SU-DHL-6 (cell line): ENCODE data around the gene CD80.

Experiments used
- H2AFZ ChIP-seq: fragments of 200-600 bp; sonication (generic); 2 replicates; pipeline ENCODE4 v1.6.1; 2014; ENCODE audit warnings: low read depth, mild to moderate bottlenecking, moderate library complexity, mixed read lengths, antibody characterized with exemption, low read length; ENCODE audit not compliant: severe bottlenecking
- H3F3A ChIP-seq: fragments of 200-600 bp; shearing (Covaris generic); 2 replicates; pipeline ENCODE4 v1.6.0; 2016; ENCODE audit warnings: antibody characterized with exemption, mild to moderate bottlenecking; ENCODE audit not compliant: insufficient read depth
- H3K27ac ChIP-seq: fragments of 200-600 bp; sonication (generic); 2 replicates; pipeline ENCODE4 v1.5.1; 2016; ENCODE audit warnings: low read depth, mild to moderate bottlenecking, low read length, moderate library complexity, mixed read lengths
- H3K27me3 ChIP-seq: fragments of 200-600 bp; sonication (generic), shearing (Covaris generic); 2 replicates; pipeline ENCODE4 v1.6.0; 2014; ENCODE audit warnings: mild to moderate bottlenecking, low read length
- H3K36me3 ChIP-seq: fragments of 200-600 bp; sonication (generic); 2 replicates; pipeline ENCODE4 v1.6.1; 2014; ENCODE audit warnings: mild to moderate bottlenecking, low read length, mixed read lengths
- H3K4me2 ChIP-seq: fragments of 300-600, 200-600 bp; shearing (Covaris generic), sonication (generic); 2 replicates; pipeline ENCODE4 v1.6.0; 2014; ENCODE audit warnings: low read length, low read depth, mild to moderate bottlenecking; ENCODE audit not compliant: poor library complexity, severe bottlenecking
- H3K4me3 ChIP-seq: fragments of 200-600 bp; sonication (generic); 2 replicates; pipeline ENCODE4 v1.5.1; 2014; ENCODE audit warnings: antibody characterized with exemption, low read length, mild to moderate bottlenecking, mixed read lengths; ENCODE audit not compliant: insufficient read depth, poor library complexity, severe bottlenecking
- H3K79me2 ChIP-seq: fragments of 200-600 bp; sonication (generic); 2 replicates; pipeline ENCODE4 v1.6.1; 2014; ENCODE audit warnings: mild to moderate bottlenecking, low read length, moderate library complexity; ENCODE audit not compliant: insufficient read depth
- H3K9ac ChIP-seq: fragments of 200-600 bp; sonication (generic); 2 replicates; pipeline ENCODE4 v1.7.0; 2014; ENCODE audit warnings: mild to moderate bottlenecking, low read length
- H3K9me2 ChIP-seq: fragments of 200-600 bp; sonication (generic); replicated peaks from 2 replicates; pipeline ENCODE4 v1.6.1; 2014; ENCODE audit warnings: low read length; ENCODE audit not compliant: insufficient read depth
- H3K9me3 ChIP-seq: fragments of 200-600 bp; sonication (generic); 2 replicates; pipeline ENCODE4 v1.6.1; 2014; ENCODE audit warnings: low read length, mixed read lengths; ENCODE audit not compliant: insufficient read depth
- H4K20me1 ChIP-seq: fragments of 200-600 bp; sonication (generic); 2 replicates; pipeline ENCODE4 v1.6.1; 2014; ENCODE audit warnings: low read depth, mild to moderate bottlenecking, antibody characterized with exemption, low read length, moderate library complexity, mixed read lengths
- EZH2phosphoT487 ChIP-seq: fragments of 200-600 bp; sonication (generic), shearing (Covaris generic); conservative IDR thresholded peaks from 2 replicates; pipeline ENCODE4 v1.6.1; 2018; ENCODE audit warnings: mild to moderate bottlenecking, antibody characterized with exemption, low read length, moderate library complexity, mixed read lengths
- TF ChIP-seq, protein P1 (sequence below): fragments of 200-600 bp; sonication (generic); IDR thresholded peaks from one replicate; pipeline ENCODE4 v1.5.1; 2017; ENCODE audit warnings: antibody characterized with exemption, mild to moderate bottlenecking, low read length, moderate library complexity; ENCODE audit not compliant: insufficient read depth, poor library complexity, severe bottlenecking

CD80 gene, protein sequence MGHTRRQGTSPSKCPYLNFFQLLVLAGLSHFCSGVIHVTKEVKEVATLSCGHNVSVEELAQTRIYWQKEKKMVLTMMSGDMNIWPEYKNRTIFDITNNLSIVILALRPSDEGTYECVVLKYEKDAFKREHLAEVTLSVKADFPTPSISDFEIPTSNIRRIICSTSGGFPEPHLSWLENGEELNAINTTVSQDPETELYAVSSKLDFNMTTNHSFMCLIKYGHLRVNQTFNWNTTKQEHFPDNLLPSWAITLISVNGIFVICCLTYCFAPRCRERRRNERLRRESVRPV

GRCh38 chr3:119559441-119559963 is at the start of gene CD80:
CD80 (minus strand) TSS chr3:119559614; CDS start chr3:119557728, 1,886 bp downstream.
- H3K79me2 ChIP-seq: peaks cover 58% of the 10 kb centered on the region
- no peaks in the 10 kb centered on the region for H3K27me3 ChIP-seq
- H3K4me3 ChIP-seq: peak within 1 kb of the TSS; percentile 62
- H3K9me3 ChIP-seq: no peaks in the 10 kb centered on the region
- H3K27ac ChIP-seq: peak within 1 kb of the TSS; percentile 96
- no peaks in the 10 kb centered on the region for H4K20me1 ChIP-seq
- H3K9me2 ChIP-seq: no peaks in the 10 kb centered on the region
- peak within 1 kb of the TSS; percentile 77 for H3K9ac ChIP-seq
- peaks cover 15% of the 10 kb centered on the region for H3K36me3 ChIP-seq
- H3F3A ChIP-seq: peaks cover 35% of the 10 kb centered on the region
- H2AFZ ChIP-seq: peak within 1 kb of the TSS; percentile 76
- TF ChIP-seq, protein P1, sequence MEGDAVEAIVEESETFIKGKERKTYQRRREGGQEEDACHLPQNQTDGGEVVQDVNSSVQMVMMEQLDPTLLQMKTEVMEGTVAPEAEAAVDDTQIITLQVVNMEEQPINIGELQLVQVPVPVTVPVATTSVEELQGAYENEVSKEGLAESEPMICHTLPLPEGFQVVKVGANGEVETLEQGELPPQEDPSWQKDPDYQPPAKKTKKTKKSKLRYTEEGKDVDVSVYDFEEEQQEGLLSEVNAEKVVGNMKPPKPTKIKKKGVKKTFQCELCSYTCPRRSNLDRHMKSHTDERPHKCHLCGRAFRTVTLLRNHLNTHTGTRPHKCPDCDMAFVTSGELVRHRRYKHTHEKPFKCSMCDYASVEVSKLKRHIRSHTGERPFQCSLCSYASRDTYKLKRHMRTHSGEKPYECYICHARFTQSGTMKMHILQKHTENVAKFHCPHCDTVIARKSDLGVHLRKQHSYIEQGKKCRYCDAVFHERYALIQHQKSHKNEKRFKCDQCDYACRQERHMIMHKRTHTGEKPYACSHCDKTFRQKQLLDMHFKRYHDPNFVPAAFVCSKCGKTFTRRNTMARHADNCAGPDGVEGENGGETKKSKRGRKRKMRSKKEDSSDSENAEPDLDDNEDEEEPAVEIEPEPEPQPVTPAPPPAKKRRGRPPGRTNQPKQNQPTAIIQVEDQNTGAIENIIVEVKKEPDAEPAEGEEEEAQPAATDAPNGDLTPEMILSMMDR: peak; percentile 65
- no peak for TF ChIP-seq EZH2phosphoT487
- peak within 1 kb of the TSS; percentile 68 for H3K4me2 ChIP-seq

- Histone ChIP-seq H3K4me2 (no peak overlapping the region), H3K9me2 (no peaks in the 10 kb centered on the region), H4K20me1 (no peaks in the 10 kb centered on the region), H2AFZ (no peak overlapping the region), H3K4me3 (no peak overlapping the region), H3K27me3 (no peaks in the 10 kb centered on the region), H3K27ac (no peak overlapping the region), H3K9ac (no peak overlapping the region), H3K36me3 (no peaks in the 10 kb centered on the region), H3K79me2 (no peaks in the 10 kb centered on the region), H3F3A (no peaks in the 10 kb centered on the region), H3K9me3 (no peaks in the 10 kb centered on the region)
- TF ChIP-seq EZH2phosphoT487: no peak
- TF ChIP-seq, protein P1: no peak
Observed at GRCh38 chr3:119608405-119609000, 49.1 kb upstream of the CD80 start.

GRCh38 chr3:119604878-119605277 is 45.5 kb upstream of the CD80 start:
- no peak overlapping the region for H3K27ac ChIP-seq
- H3K4me3 ChIP-seq: no peak overlapping the region
- TF ChIP-seq, protein P1: no peak
- TF ChIP-seq EZH2phosphoT487: no peak
- no peaks in the 10 kb centered on the region for H3K79me2 ChIP-seq
- no peaks in the 10 kb centered on the region for H3K9me3 ChIP-seq
- no peak overlapping the region for H2AFZ ChIP-seq
- H3K36me3 ChIP-seq: no peaks in the 10 kb centered on the region
- no peaks in the 10 kb centered on the region for H3F3A ChIP-seq
- H3K4me2 ChIP-seq: no peak overlapping the region
- H4K20me1 ChIP-seq: no peaks in the 10 kb centered on the region
- H3K9ac ChIP-seq: no peak overlapping the region
- H3K9me2 ChIP-seq: no peaks in the 10 kb centered on the region
- H3K27me3 ChIP-seq: no peaks in the 10 kb centered on the region
